Measurements from ENCODE around the gene FAM240A.

The FAM240A gene

DNA sequence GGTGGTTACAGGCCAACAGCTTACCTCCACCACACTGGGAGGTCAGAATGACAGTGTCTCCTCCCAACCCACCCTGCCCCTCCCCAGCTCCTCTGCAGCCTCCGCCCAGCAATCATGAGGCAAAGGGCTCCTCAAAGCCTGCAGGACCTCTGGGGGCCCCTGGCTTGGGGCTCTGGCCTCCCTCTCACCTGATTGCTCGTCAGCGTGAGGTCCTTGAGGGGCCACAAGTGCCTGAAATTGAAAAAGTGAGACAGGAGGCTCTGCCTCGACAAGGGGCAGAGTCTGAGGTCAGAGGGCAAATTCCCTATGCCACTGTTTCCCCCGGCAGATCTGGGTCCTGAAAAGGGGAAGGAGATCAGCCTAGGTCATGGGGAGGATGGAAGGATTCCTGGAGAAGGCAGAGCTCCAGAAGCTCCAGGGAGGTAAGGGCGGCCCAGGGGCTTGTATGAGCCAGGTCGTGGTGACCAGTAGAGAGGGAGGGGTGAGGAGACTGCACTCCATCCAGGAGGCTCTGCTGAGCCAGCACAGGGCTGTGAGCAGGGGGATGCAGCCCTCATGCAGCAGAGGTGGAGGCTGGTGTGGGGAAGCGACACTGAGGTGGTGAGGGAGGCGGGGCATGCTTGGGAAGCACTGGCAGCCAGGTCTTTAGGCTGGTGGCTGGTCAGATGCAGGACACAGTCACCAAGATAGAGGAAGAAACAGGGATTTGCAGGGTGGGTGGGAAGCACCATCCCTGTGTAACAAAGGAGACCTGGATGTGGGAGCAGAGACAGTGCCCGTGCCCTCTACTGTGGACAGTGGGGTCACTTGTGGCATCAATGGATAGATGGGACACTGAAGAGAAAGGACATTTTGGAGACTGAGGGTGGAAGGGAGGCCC is 61.1 kb downstream of the FAM240A start:
- TF ChIP-seq POLR2AphosphoS5 (IDR thresholded peaks at IDR 0.05; ENCODE audit: low read depth, low read length) (no peak), TAF1 (IDR thresholded peaks at IDR 0.05; ENCODE audit: borderline replicate concordance, insufficient read depth, low read length) (no peak), REST (IDR thresholded peaks at IDR 0.05; ENCODE audit: insufficient read depth in 1 of 2, low read depth in 2 of 2, low read length in 2 of 2) (no peak), FOXP2 (optimal IDR thresholded peaks at IDR 0.05; ENCODE audit: borderline replicate concordance, extremely low read depth, extremely low read length, insufficient read depth) (no peak)

DNA sequence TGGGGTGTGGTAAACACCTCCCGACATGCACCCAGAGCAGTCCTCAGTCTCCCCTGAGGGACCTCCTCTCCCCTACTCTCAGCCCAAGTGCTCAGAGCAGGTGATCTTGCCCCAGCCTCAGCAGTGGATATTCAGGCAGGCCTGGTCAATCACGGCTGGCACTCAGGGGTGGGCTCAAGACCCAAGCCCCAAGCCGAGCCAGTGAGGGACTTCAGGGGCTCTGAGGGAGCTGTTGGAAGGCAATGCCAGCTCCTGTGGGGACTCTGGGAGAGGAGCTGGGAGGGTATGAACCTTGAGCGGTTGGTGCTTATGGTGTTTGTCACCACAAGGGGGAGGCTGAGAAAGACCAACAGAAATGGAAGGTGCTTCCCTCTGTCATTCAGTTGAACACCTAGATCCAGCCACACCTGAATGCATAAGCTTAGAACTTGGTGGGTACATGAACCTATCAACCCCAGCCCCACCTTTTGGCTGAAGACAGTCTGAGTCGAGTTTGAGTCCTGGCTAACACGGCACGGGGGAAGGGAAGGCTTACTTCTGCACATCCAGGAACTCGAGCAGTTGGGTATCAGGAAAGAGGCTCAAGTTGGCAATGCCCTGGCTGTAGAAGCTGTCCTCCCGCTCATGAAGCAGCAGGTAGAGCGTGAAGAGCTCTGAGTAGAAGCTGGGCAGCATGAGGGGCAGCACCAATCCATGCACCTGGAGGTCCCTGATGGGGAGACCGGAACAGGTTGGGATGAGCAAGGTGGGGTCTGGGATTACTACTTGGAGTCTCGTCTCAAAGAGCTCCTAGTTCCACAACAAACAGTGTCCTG is 61.9 kb downstream of the FAM240A start:
- no peak for TF ChIP-seq REST (IDR thresholded peaks at IDR 0.05; ENCODE audit: insufficient read depth in 1 of 2, low read depth in 2 of 2, low read length in 2 of 2)
- TF ChIP-seq SIN3A (IDR thresholded peaks at IDR 0.05; ENCODE audit: borderline replicate concordance, insufficient read depth, low read length), result no peak
- no peak for TF ChIP-seq FOXP2 (optimal IDR thresholded peaks at IDR 0.05; ENCODE audit: borderline replicate concordance, extremely low read depth, extremely low read length, insufficient read depth)
- TF ChIP-seq POLR2AphosphoS5 (IDR thresholded peaks at IDR 0.05; ENCODE audit: low read depth, low read length), result no peak
- no peak for TF ChIP-seq TAF1 (IDR thresholded peaks at IDR 0.05; ENCODE audit: borderline replicate concordance, insufficient read depth, low read length)

DNA sequence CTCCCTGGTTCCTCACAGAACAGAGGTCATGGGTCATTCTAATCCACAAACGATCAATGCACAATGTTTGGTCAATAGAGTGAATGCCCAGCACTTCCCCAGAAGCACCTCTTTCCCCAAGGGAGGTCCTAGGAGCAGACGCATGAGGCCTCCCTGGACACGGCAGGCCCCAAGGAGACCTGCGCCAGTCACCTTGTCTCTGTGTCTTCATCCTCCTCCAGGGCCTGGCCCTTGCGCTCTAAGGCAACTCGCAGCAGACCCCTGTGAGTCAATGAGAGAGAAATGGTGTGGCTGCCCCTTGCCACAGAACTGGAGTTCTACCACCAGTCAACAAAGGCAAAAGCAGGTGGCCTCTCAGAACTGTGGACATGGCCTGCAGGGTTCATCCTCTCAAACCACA is 63.1 kb downstream of the FAM240A start:
- no peak for TF ChIP-seq SIN3A (IDR thresholded peaks at IDR 0.05; ENCODE audit: borderline replicate concordance, insufficient read depth, low read length)
- TF ChIP-seq POLR2AphosphoS5 (IDR thresholded peaks at IDR 0.05; ENCODE audit: low read depth, low read length), result no peak
- TF ChIP-seq REST (IDR thresholded peaks at IDR 0.05; ENCODE audit: insufficient read depth in 1 of 2, low read depth in 2 of 2, low read length in 2 of 2), result no peak
- no peak for TF ChIP-seq FOXP2 (optimal IDR thresholded peaks at IDR 0.05; ENCODE audit: borderline replicate concordance, extremely low read depth, extremely low read length, insufficient read depth)
